T-helper 1 cell treated with Interleukin-12 subunit alpha and Interleukin-12 subunit beta and Interleukin-4 antibody, amounts not matched to agents 30 μg/mL and 1 μg/mL, for 36 hours (primary cell): ENCODE results near the gene IPP.
A peak's percentile ranks its signal among the peaks of the same experiment; 100 is the strongest.
"Not testable (repeated sequence)": the region's sequence is repeated elsewhere in the genome, so short reads cannot be mapped to it uniquely, and the experiment has no call there.

Source experiments
- H3K27ac Mint-ChIP-seq: one replicate; pipeline ENCODE4 v1.8.0; 2021; ENCODE audit warnings: mild to moderate bottlenecking, mixed read lengths
- H3K27me3 Mint-ChIP-seq: one replicate; pipeline ENCODE4 v1.8.0; 2021; ENCODE audit warnings: low read depth, mixed read lengths
- H3K36me3 Mint-ChIP-seq: one replicate; pipeline ENCODE4 v1.8.0; 2021; ENCODE audit warnings: low read depth, mixed read lengths
- H3K4me1 Mint-ChIP-seq: one replicate; pipeline ENCODE4 v1.8.0; 2021; ENCODE audit warnings: low read depth, mixed read lengths
- H3K4me3 Mint-ChIP-seq: one replicate; pipeline ENCODE4 v1.8.0; 2021; ENCODE audit warnings: mild to moderate bottlenecking, moderate library complexity, mixed read lengths
- H3K9me3 Mint-ChIP-seq: one replicate; pipeline ENCODE4 v1.8.0; 2021; ENCODE audit warnings: mixed read lengths

IPP gene

DNA sequence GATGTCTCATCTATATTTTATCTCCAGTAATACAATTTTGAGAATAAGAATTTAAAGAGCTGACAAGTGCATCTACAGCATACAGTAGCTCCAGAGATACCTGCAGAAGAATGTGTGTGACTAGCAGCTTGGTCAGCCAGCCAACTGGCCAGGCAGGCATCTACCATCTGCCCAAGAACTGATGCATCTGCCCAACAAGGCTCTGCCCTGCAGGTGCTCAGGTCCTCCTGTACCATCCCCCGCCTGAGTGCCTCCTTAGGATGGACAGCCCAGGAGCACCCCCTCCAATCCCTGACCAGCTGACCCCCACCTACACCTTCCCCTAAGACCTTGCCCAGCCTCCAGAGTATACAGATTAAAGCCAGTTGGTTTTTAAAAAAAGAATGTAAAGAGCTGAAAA lies 32.2 kb downstream of the IPP start:
- H3K36me3 Mint-ChIP-seq: no peaks in the 10 kb centered on the region
- H3K4me1 Mint-ChIP-seq: no peaks in the 10 kb centered on the region
- H3K27ac Mint-ChIP-seq: no peak overlapping the region
- H3K27me3 Mint-ChIP-seq: no peaks in the 10 kb centered on the region
- no peaks in the 10 kb centered on the region for H3K9me3 Mint-ChIP-seq
- no peak overlapping the region for H3K4me3 Mint-ChIP-seq

DNA sequence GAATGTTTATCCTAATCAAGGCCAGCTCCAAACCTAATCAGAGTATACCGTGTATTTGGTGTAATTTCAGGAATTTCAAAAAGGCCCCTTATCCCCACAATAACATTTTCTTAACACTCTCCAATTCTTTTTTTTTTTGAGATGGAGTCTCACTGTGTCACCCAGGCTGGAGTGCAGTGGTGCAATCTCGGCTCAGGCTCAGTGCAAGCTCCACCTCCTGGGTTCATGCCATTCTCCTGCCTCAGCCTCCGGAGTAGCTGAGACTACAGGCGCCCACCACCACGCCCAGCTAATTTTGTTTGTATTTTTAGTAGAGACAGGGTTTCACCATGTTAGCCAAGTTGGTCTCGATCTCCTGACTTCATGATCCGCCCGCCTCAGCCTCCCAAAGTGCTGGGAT lies 33.1 kb downstream of the IPP start:
- H3K9me3 Mint-ChIP-seq, H3K27ac Mint-ChIP-seq, H3K36me3 Mint-ChIP-seq, H3K4me1 Mint-ChIP-seq, H3K27me3 Mint-ChIP-seq, H3K4me3 Mint-ChIP-seq: not testable (repeated sequence)

DNA sequence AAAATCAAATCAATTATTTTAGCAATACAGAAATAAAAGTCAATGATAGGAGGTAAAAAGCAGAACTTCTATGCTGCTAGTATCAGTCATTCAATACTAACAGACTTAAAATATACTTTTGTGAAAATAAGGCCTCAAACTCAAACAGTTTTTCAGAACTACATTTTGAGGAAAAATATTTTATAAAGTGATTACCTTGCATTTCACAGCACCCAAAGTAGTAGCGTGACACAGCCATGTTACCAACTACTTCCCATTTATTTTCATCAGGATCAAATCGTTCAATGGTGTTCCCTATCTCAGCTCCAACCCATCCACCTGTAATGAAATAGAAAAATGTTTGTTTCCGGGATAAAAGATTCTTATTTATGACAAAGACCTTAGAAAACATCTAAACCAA lies 33.8 kb downstream of the IPP start:
- H3K36me3 Mint-ChIP-seq: no peaks in the 10 kb centered on the region
- H3K4me1 Mint-ChIP-seq: no peaks in the 10 kb centered on the region
- H3K27ac Mint-ChIP-seq: no peak overlapping the region
- no peaks in the 10 kb centered on the region for H3K9me3 Mint-ChIP-seq
- no peak overlapping the region for H3K4me3 Mint-ChIP-seq
- no peaks in the 10 kb centered on the region for H3K27me3 Mint-ChIP-seq

DNA sequence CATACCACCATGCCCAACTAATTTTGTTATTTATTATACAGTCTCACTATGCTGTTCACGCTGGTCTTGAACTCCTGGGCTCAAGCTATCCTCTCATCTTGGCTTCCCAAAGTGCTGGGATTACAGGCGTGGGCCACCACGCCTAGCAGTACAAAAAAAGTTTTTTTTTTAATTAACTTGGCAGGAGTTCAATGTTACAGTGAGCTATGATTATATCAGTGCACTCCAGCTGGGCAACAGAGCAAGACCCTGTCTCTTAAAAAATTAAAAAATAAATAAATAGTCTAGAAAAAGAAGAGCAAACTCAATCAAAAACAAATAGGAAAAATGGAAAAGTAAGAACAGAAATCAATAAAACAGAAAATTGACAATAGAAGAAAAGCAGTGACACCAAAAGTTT lies 36.7 kb downstream of the IPP start:
- no peaks in the 10 kb centered on the region for H3K27me3 Mint-ChIP-seq
- peaks cover 1% of the 10 kb centered on the region for H3K36me3 Mint-ChIP-seq
- no peak overlapping the region for H3K27ac Mint-ChIP-seq
- no peaks in the 10 kb centered on the region for H3K4me1 Mint-ChIP-seq
- H3K4me3 Mint-ChIP-seq: no peak overlapping the region
- no peaks in the 10 kb centered on the region for H3K9me3 Mint-ChIP-seq

DNA sequence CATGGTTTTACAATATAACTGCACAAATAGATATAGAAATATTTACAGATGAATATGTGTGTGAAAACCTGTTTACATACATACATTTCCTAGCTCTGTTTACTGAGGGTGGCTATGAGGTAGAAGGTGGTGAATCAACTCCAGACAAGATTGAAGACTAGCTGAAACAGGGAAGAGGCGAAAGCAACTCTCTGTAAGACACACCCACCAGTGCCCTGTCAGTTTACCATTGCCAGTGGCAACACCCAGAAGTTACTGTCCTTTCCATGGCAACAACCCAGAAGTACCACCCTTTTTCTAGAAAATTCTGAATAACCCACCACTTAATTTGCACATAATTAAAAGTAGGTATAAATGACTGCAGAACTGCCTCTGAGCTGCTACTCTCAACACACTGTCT lies 45.8 kb downstream of the IPP start:
- Mint-ChIP-seq H3K36me3 (peaks cover 10% of the 10 kb centered on the region), H3K4me3 (no peak overlapping the region), H3K4me1 (no peaks in the 10 kb centered on the region), H3K27me3 (no peaks in the 10 kb centered on the region), H3K27ac (no peak overlapping the region), H3K9me3 (peaks cover 10% of the 10 kb centered on the region)

DNA sequence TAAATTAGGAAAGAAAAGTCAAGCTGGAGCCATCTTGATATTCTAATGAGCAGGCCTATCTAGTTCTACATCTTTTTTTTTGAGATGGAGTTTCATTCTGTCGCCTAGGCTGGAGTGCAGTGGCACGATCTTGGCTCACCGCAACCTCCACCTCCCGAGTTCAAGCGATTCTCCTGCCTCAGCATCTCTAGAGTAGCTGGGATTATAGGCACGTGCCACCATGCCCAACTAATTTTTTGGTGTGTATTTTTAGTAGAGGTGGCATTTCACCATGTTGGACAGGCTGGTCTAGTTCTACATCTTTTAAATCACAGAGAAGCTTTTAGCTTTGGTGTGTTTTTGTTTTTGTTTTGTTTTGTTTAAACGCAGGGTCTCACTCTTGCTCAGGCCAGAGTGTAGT lies 55.6 kb downstream of the IPP start:
- no peak overlapping the region for H3K27ac Mint-ChIP-seq
- no peaks in the 10 kb centered on the region for H3K9me3 Mint-ChIP-seq
- H3K4me3 Mint-ChIP-seq: no peak overlapping the region
- peaks cover 12% of the 10 kb centered on the region for H3K36me3 Mint-ChIP-seq
- H3K27me3 Mint-ChIP-seq: no peaks in the 10 kb centered on the region
- peaks cover 4% of the 10 kb centered on the region for H3K4me1 Mint-ChIP-seq

DNA sequence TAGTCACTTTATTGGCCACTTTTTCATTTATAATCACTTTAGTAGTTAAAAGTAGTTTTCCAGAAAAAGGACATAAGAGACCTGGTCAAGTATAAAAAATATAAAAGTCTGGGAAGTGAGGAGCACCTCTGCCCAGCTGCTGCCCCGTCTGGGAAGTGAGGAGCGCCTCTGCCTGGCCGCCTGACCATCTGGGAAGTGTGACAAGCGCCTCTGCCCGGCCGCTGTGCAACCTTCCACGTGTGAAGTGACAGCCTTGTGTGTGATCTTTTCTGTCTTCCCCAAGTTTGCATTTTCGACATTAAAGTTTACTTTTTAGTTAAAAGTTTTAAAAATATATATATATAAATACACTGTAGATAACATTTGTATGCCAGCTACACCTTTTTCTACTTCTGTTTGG lies 56.6 kb downstream of the IPP start:
- not testable (repeated sequence) for H3K27ac Mint-ChIP-seq, H3K4me3 Mint-ChIP-seq, H3K4me1 Mint-ChIP-seq, H3K9me3 Mint-ChIP-seq, H3K27me3 Mint-ChIP-seq
- H3K36me3 Mint-ChIP-seq: peaks cover 12% of the 10 kb centered on the region

DNA sequence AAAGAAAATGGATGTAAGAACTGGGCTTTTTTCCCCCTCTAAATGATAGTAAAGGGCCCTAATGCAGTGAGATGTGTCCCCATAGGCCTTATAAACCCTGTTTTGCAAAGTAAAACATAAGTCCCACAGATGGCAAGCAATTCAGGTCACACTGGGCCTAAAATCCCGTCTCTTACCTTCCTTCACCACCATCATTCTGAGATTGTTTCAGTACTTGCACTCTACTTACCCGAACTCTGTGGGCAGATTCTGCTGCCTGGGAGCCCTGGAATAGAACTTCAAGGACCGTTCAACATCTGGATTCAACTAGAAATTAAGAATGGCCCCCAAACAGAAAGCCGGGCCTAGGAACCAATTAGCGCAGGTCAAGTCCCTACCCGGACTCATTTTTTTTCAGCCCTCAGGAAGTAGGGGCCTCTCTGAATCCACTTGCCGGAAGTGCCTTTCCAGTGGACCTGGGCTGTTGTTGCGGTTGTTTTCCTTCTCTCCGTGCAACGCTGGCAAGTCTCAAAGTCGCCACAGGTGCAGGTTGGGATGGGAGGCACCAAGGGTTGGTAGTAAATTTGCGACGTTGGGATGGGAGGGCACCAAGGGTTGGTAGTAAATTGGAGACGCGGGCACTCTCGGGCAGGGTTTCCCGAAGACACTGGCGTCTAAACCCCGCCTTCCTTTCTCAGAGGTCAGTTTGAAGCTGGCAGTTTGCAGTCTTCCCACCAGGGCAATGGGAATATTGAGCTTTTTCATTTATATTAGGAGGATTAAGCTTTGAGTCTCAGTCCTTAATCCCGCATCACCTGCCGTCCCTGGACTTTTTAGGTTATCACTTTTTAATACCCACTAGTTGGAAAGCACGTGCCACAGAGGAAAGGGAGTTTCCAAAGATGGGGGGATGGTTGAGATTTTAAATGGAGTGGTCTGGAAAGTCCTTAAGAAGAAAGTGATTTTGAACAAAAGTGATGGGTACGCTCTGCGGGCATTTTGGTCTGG lies 62.4 kb downstream of the IPP start, which contains the start of gene TMEM69:
Gene TMEM69 (plus strand): TSS at position 428 of the 987 bp plus-strand sequence. CDS start 2,888 bp downstream, outside the sequence.
- Mint-ChIP-seq H3K9me3 (no peaks in the 10 kb centered on the region), H3K4me3 (peak within 1 kb of the TSS; percentile 95), H3K27me3 (no peaks in the 10 kb centered on the region), H3K4me1 (peaks cover 24% of the 10 kb centered on the region), H3K36me3 (peaks cover 10% of the 10 kb centered on the region), H3K27ac (peak within 1 kb of the TSS; percentile 100)

DNA sequence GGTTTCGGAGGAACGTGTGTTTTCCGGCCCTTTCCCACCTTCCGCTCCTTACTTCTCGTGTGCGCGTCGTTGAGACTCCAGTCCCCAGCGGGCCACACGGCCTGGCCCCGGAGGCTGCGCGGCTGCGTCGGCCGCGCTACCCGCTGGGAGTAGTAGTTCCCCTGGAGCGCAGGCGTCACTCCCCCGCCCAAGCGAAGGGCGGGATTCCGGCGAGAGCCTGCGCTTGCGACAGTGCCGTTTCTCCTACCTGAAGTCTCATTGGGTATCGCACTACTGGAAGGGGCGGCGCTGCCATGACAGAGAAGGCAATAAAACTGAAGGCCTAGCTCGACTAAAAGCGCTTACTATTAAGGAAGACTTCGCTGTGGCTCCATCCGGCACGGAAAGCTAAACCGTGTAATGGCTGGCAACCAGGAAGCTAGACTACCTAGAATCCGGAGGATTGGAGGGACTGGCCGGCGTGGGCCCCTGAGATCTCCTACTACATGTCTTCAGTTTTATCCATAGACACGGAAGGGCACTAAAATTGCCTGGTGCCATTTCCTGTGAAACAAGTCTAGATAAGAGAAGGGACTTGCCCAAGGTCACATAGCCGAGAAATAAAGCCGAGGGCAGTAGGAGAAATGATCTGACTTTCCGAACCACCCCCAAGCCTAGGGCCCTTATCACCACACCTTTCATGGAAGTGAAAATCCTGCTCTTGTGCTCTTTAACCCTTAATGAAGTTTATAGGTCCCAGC lies 63.3 kb downstream of the IPP start:
- H3K27me3 Mint-ChIP-seq: no peaks in the 10 kb centered on the region
- H3K4me3 Mint-ChIP-seq: peak overlapping the region; percentile 95
- H3K27ac Mint-ChIP-seq: peak overlapping the region; percentile 100
- no peaks in the 10 kb centered on the region for H3K9me3 Mint-ChIP-seq
- peaks cover 10% of the 10 kb centered on the region for H3K36me3 Mint-ChIP-seq
- H3K4me1 Mint-ChIP-seq: peaks cover 27% of the 10 kb centered on the region

DNA sequence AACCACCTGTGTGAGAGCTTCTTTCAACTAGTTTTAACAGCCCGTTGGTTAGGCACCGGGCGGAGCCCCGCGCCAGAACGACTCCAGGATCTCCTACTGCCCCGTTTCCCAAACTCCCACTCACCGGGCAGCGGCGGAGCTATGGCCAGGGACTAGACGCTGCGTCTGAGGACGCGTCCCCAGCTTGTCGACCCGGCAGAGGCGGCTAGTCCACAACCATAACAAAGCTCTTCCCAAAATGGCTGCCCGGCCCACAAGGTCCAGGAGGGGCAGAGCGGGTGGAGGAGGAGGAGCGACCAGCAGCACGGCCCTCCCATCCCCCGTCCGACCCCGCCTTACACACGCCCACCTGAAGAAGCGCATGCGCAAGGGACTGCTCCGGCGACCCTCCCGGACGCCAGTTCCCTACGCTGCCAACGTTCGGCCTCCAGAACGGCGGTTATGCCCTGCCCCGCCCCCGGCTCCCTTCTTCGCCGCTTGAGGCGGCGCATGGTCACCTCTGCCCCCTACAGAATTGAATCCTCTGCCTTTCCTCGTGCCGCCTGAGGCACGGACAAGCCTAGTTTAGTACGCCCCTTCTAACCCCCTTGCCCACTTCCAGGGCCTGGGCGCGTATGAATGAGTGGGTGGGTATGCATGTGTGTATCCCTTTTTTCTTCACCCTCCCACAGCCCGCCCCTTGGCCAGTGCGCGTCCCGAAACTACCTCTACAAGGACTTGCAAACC lies 64.0 kb downstream of the IPP start, which contains the start of gene GPBP1L1:
Gene GPBP1L1 (minus strand): TSS at position 246 of the 726 bp plus-strand sequence. CDS start 27,446 bp downstream, outside the sequence.
- Mint-ChIP-seq H3K4me1 (peaks cover 27% of the 10 kb centered on the region), H3K9me3 (no peaks in the 10 kb centered on the region), H3K27me3 (no peaks in the 10 kb centered on the region), H3K4me3 (peak within 1 kb of the TSS; percentile 95), H3K27ac (peak within 1 kb of the TSS; percentile 100), H3K36me3 (peaks cover 10% of the 10 kb centered on the region)

DNA sequence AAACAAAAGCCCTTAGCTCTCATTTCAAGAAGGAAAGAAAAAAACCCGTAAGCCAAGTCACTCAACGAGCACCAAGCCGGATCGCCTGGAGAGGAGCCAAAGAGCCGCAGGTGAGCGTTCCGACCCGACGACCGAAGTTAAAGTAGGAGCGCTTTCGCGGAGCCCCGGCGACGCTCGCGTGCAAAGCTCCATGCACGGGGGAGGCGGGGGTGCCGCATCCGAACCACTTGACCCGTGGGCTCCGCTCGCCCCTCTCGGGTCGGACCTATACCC lies 64.5 kb downstream of the IPP start:
- Mint-ChIP-seq H3K9me3 (no peaks in the 10 kb centered on the region), H3K27me3 (no peaks in the 10 kb centered on the region), H3K4me3 (peak overlapping the region; percentile 95), H3K36me3 (peaks cover 9% of the 10 kb centered on the region), H3K27ac (peak overlapping the region; percentile 100), H3K4me1 (peaks cover 29% of the 10 kb centered on the region)

DNA sequence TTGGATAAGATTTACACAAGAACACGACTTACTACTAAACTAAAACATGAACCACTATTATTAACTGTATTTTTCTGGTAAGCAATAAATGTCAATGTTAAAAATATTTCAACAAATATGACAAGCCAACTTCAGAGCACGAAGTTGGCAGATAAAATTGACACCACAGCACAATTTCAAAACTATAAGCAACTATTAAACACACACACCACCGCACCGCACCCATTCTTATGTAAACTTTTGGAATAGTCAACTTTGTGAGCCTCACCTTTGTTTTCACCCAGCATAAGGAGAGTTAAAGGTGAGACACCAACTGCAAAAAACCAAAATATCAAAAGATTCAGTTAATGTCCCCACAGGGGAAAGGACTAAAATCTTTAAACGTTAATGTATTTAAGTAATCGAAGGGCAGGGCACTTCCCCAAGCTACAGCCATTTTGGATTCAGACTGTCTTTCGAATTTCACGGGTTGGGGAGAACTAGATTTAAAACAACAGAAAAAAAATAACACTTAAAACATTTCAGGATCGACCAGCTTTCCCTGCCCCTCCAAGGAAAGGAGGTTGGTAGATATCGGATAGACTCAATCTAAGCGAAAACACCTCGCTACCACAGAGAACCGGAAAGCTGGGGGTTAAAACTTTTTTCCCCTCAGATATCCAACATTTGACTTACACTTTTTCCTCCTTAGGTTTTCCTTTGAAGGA lies 65.0 kb downstream of the IPP start:
- peaks cover 8% of the 10 kb centered on the region for H3K36me3 Mint-ChIP-seq
- H3K4me3 Mint-ChIP-seq: peak overlapping the region; percentile 95
- no peaks in the 10 kb centered on the region for H3K9me3 Mint-ChIP-seq
- peak overlapping the region; percentile 100 for H3K27ac Mint-ChIP-seq
- H3K4me1 Mint-ChIP-seq: peaks cover 30% of the 10 kb centered on the region
- no peaks in the 10 kb centered on the region for H3K27me3 Mint-ChIP-seq

DNA sequence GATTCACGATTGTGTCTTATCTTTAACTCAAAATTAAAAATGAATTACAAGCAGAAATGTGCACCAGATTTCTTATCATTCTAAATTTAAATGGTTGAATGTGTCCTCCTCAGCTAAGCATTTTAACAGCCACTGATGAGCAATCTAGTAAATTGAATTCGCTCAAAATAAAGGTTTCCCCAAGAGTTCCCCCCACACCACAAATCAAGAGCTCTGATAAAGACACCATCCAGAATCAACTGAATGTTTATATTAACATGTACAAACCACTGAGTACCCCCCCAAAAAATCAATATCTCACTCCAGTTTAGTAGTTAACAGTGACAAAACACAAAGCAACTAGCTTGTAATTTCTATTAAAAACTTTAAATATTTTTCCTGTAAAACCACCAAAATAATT lies 66.1 kb downstream of the IPP start:
- Mint-ChIP-seq H3K27ac (no peak overlapping the region), H3K9me3 (no peaks in the 10 kb centered on the region), H3K36me3 (peaks cover 8% of the 10 kb centered on the region), H3K27me3 (no peaks in the 10 kb centered on the region), H3K4me1 (peaks cover 32% of the 10 kb centered on the region), H3K4me3 (peak overlapping the region; percentile 95)

DNA sequence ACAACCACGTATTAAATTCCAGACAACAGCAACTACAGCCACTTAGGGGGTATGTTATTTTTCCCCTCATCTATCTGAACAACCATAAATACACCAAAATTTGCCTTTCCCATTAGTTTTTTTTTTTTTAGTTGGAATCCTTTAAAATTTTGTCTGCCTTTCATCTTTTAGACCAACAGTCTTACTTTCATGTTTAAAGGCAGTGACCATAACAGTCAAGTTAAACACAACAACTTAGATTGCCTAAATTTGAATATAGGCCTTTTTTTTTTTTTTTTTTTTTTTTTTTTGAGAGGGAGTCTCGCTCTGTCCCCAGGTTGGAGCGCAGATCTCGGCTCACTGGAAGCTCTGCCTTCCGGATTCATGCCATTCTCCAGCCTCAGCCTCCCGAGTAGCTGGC lies 67.5 kb downstream of the IPP start:
- H3K4me1 Mint-ChIP-seq: peaks cover 33% of the 10 kb centered on the region
- H3K4me3 Mint-ChIP-seq: no peak overlapping the region
- H3K27me3 Mint-ChIP-seq: no peaks in the 10 kb centered on the region

More for the DNA sequence above, 67.5 kb downstream of the IPP start:
- Mint-ChIP-seq H3K36me3 (peaks cover 4% of the 10 kb centered on the region), H3K27ac (no peak overlapping the region), H3K9me3 (no peaks in the 10 kb centered on the region)
